Astrocyte of the hippocampus (primary cell): ENCODE measurements around the gene SALL1.

Experiments
- DNase-seq: peaks from one replicate; pipeline ENCODE4 v3.0.0; 2011; ENCODE audit warnings: low read depth, low spot score

Gene SALL1

DNA sequence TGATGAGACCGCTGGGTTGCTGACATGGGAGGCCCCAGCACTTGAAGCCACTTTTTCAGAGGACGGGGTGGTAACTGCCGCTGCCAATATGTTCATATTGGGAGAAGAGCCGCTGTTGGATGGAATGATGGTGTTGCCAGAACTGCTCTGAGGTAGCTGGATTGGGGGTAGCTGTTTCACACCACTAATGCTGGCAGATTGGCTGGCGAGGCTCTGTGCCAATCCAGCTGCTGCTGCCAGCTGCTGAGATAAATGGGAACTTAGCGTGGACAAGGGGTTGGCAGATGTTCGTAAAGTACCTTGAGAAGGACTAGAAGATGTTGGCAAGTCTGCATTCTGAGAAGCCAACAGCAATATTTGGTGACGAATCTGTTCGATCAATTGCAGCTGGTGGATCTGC, 10.0 kb downstream of the SALL1 start:
- no peak for DNase-seq

DNA sequence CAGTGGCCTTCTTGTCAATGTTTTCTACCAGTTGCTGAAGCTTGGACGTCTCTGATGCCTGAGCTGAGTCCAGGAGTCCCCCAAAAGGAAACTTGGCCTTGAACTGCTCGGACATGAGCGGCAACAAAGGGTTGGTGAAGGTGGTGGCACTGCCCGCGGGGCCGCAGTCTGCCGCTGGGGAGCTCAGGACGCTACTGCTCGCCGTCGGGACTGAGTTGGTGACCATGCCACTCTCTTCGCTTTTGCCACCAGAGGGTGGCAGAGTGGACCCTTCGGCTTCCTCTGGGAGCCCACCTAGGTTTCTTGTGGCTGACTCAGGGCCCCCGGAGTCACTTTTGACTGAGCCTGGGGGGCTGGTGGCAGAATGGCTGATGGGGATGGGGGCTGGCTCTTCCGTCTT, 11.0 kb downstream of the SALL1 start:
- no peak for DNase-seq

DNA sequence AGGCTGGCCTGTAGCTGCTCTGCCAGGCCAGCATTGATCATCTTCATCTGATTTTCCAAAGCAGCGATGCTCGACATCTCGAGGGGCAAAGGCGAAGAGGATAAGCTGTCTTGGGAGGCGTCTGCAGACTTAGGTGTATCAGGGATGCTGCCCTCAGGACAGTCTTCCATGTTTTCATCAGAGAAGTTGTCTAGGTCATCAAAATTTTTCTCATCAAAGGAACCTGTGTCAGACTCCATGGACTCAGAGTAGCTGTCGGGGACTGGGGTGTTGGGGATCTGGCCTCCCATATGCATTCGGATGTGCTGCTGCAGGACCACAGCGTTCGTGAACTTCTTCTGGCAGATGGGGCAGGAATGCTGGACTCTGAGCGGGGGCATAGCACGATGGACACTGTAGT, 11.5 kb downstream of the SALL1 start:
- DNase-seq, result no peak

DNA sequence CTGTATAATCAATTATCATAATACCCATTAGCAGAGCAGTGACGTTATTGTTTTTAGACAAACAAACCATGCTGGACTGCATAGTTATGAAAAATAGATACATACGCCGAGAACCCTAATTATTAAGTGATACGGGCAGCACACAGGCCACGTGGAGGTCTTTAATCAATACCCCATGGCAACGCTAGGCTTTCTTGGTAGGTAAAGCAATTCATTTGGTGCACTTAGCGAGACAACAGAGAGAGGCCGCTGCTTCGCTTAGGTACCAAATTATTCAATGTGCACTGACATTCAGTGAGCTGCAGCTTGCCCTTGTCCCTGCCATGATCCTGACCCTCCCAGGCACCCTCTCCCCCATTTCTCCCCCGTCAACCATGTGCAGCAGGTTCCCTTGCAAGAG, 12.9 kb downstream of the SALL1 start:
- DNase-seq, result no peak

DNA sequence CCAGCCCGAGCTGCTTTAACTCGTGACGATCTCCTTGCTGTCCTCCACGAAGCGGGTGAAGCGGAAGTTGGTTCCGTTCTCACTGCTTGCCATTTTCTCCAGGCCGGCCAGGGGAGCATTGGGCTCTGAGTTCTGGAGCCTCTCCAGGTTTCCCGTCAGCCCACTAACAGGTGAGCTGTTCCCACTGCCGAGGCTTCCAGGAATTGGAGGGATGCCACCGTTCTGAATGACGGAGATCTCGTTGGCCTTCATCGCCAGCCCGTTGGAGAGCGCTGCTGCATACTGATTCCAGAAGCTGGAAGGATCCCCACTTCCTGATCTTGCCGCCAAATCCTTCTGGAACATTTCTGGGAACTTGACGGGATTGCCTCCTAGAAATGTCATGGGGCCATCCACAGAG, 14.0 kb downstream of the SALL1 start:
- peak; percentile 81 for DNase-seq

DNA sequence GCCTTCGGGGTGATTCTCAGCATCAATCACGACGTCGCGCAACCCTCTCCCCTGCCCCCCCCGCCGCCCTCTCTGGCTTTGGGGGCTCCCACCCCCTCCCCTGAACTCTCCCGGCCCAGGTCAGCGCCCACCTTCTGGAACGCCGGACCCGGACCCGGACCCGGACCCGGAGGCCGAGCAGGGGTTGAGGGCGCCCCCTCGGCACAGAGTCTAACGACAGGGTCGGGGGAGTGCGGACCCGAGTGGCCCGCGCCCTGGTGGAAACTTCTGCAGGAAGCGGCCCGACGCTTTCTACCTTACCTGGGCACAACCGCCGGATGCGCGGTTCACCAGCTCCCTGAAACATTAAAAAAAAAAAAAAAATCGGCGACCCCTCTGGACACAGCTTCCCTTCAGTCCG, 16.2 kb downstream of the SALL1 start:
- DNase-seq, result no peak

DNA sequence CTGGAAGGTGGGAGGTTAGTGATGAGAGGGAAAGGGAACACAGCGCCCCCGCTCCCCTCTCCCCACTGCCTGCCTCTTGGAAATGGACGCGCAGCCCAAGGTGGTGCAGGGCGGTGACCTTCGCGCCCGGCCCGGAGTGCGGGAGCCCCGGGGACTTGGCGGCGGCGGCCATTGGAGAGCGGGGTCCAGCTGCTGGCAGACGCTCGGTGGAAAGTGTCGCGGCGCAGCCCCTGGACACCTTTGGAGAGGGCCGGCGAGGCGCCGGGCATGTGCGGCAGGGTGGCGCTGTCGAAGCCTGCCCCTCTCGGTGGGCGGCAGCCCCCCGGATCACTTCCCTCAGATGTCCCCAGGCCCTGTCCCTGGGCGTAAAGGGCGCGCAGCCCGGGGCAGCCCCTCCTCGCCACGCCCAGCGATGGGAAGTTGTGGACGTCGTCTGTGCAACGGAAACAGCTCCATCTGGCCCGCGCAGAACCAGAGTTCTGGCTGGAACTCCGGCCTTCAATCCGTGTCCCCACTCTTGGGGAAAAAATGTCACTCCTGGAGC, 16.7 kb downstream of the SALL1 start:
- DNase-seq, result no peak

DNA sequence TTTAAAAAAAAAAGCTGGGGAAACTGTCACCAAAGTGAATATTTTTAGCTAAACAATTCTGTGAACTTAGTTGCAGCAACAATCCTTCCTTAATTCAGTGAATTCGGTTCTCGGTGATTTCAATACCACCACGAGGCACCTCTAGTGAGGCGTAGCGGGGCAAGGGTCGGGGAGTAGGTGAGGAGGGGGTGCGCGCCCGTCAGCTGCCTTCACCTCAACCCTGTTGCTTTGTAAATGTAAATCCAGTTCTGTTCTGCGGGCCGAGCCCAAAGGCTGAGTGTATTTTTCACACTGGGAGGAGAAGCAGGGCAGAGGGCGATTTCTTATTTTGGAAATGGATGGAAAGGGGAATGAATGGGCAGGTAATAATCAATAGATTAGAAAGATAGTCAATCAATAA, 17.4 kb downstream of the SALL1 start:
- no peak for DNase-seq

DNA sequence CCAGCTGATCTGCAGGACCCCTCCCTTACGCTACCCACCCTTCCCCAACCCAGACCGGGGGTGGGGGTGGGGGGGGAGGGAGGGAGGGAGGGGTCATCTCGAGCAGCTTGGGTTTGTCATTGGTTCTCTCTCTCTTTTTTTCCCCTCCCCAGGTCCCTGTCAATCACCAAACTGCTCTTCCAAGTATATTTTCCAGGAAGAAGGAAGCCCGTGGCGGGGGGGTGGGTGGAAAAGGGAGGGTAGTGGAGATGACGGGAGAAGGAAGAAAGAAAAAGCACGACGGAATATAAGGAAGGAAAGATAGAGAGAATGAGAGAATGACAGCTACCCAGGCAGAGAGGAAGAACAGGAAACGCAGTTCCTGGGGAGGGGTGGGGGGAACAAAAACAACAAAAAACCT, 17.9 kb downstream of the SALL1 start:
- DNase-seq, result no peak

DNA sequence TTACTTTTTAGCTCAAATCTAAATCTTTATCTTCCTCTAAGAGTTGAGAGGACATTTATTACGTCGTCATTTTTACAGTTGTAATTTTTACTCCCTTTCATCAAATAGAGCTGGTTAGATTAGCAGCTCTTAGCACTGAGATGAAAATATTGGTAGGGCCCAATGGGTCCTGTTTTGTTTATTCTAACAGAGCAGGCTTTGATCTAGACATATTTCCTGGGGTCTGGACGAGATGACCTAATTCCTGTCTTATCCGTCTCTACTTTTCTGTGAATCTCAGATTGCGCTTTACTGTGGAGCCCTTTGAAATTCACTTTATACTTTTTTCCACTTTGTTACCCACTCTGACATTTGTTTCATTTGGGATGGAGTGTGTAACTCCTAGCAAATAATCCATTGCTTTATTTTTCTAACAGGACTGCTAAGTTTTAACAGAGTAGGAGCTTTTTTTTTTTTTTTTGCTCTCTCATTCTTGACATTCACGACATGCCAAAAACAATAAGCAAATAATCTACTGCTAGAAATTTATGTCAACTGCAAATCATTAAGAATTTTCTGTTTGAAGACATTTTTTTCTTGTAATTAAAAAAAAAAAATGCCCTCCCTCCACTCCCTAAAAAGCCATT, 18.5 kb downstream of the SALL1 start:
- DNase-seq, result no peak

DNA sequence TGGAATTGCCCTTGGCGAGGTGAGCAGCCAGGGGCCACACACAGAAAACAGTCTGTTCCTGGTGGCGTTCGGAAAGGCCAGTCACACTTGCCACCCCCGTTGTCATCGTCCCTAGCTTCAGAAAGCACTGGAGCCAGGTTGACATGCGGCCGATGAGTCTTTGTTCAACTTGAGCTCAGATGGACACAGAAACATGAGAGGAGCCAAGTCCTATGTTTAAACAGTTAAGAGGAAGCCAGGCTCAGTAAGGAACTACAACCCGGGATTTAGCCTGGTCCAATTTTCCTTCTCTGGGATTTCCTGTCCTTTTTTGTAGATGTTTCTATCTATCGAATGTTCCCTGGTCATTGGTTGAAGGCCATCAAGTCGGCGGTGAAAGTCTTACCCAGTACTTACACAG, 19.5 kb downstream of the SALL1 start:
- DNase-seq, result no peak

DNA sequence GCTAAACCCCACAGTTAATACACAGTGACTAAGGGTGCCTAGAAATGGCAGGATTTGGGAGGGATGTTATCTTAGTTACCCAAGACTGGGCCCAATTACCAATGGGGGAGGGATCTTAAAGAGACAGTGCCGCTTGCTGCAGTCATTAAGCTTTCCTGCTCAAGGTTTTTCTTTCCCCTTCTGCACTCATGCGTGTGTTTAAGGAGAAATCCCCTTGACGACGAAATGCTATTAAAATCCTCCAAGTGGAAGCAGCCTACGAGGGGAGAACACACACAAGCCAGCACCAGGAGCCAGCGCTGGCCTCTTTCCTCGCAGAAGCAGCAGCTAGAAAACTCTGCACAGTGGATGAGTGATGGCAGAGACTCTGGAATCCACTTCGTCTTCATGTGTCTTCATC, 22.0 kb downstream of the SALL1 start:
- DNase-seq, result peak; percentile 55

DNA sequence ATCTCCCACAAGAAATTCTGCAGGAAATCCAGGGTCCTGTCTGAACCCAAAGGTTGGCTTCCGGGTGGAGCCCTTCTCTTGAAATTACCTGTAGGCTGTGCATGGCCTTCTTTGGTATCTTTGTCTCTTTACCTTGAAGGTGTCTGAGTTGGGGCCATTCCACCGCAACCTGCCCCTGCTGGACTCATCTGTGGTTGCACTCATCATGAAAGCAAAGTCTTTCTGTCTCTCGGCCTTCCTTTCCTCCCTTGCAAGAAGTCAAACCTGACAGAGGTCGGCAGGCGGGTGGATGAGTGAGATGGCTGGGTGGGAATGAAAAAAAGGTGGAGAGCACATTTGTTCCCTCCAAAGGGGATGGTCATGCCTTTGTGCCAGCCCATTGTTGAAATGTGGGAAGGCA, 25.1 kb downstream of the SALL1 start:
- no peak for DNase-seq

DNA sequence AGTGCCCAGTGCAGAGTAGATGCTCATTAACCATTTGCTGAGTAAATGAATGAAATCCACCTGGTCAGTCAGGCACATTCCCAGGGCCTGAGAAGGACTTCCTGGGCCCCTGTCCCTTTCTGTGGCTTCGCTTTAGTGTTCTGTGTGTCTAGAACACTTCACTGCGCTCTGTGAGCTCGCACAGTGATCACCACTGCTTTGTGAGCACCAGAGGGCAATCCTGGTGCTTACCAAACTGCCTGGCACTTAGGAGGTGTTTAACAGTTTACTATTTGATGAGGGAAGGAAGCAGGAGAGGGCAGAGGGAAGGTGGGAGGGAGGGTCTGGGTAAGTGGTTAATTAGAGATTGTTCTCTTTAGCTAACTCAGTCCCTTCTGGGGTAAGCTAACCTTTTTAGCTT, 26.2 kb downstream of the SALL1 start:
- no peak for DNase-seq

DNA sequence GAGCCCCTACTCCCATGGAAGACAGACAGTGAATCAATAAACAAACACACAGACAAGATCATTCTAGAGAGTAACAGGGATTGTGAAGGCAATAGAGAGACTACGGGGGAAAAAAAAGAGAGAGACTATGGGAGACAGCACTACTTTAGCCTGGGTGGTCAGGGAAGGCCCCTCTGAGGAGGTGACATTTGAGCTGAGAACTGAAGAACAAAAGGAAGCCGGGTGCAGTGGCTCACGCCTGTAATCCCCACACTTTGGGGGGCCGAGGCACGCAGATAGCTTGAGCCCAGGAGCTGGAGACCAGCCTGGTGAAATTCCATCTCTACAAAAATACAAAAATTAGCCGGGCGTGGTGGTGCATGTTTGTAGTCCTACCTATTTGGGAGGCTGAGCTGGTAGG, 29.2 kb downstream of the SALL1 start:
- DNase-seq, result no peak

DNA sequence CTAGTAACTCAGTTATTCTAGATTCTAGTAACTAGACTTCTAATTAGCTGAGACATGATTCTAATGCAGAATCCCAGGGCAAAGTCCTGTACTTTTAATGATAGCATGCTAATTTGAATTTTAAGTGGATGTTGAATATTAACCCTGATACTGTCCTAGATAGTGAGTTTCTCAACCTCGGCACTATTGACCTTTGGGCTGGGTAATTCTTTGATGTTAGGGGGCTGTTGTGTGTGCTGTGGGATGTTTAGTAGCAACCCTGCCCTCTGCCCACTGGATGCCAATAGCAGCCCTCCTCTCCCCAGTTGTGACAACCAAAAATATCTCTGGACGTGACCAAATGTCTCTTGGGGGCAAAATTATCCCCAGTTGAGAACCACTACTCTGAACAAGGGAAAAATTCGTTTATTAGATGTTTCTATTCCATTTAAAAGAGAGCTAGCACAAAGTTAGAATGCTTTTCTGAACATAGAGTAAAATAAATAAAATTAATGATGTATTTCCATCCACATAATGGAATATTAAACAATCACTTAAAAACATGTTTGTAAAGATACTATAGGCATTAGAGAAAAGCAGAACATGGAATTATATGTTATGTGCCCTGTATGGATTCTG, 30.2 kb downstream of the SALL1 start:
- DNase-seq, result no peak

DNA sequence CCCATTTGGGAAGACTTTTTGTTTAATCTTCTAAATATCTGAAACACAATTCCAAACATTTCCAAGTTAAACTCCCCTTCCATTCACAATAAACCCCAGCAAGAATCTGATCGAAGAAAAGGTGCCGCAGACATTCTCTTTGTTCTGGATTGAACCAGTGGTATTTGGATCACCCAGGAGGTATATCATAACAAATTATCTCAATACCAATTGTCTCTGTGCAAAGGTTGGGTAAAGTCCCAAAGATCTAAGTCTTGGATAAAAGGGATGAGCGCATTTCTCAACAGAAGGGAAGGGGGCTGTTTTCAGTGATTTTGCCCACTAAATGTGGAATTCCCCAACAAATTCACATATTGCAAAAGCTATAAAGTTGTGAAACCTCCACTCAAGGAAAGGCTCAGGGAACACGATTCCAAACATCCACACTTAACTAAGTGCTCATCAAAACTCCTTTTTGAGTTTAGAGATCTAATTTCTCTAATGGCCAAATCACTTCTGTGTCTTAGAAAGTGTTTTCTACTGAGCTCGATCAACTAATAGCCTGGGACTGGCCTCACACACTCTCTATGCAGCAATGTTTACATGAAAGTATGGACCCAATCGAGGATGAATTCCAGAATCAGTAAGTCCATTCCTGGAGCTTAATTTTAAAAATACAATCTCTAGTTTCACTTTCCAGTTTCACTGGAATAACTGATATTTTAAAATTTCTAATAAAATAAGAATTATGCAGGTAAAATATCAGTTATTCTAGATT, 30.9 kb downstream of the SALL1 start:
- DNase-seq, result no peak

DNA sequence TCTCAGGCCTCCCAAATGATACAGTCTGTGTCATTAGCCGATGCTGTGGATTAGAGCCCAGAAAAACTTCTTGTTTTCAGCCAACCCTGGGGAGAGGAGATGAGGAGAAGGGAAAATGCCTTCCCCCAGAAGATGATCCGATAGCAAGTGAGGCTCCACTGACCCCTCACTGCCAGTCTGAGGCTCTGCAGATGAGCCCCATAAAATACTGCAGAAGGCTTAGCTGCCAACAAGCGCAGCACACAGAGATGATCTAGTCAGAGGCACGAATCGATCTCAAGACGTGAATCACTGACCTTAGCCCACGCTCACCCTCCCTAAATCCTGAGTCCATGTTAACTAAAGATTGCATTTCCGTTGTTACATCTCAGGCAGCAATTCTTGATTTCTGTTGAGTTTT, 31.5 kb downstream of the SALL1 start:
- DNase-seq, result no peak

DNA sequence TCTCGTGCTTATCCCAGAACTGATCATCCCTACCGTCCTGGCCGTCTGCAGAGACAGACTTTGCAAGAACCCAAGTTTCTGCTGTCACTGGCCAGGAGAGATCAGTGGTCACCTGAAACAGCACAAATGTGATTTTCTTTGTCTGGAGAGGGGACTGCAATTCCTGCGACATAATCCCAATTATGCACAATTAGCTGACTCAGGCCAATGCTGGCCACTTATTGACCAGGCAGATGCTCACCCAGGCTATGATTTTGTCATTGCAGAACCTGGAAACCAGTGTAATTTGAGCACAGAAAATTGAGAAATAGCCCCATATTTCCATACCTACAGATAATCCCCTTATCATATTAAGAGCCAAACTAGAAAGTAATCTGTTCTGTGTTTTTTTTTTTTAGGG, 34.7 kb downstream of the SALL1 start:
- DNase-seq, result no peak

DNA sequence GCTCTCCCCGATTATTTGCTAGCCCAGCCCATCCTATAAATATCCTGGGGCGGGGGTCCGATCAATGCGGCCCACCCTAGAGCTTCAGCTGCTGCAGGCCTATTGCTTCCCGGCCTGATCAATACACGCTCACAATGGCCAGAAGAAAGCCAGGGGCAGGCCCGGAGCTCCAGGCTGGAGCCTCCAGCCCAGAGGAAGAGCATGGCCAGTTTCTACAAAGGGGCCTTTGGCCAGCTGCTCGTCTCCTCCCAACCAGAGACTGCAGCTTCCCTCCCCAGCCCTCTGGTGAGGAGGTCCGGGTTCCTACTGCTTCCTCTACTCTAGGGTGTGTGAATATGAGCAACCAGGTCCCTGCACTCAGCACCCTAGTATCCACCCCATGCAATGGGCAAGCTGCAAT, 36.7 kb downstream of the SALL1 start:
- no peak for DNase-seq

DNA sequence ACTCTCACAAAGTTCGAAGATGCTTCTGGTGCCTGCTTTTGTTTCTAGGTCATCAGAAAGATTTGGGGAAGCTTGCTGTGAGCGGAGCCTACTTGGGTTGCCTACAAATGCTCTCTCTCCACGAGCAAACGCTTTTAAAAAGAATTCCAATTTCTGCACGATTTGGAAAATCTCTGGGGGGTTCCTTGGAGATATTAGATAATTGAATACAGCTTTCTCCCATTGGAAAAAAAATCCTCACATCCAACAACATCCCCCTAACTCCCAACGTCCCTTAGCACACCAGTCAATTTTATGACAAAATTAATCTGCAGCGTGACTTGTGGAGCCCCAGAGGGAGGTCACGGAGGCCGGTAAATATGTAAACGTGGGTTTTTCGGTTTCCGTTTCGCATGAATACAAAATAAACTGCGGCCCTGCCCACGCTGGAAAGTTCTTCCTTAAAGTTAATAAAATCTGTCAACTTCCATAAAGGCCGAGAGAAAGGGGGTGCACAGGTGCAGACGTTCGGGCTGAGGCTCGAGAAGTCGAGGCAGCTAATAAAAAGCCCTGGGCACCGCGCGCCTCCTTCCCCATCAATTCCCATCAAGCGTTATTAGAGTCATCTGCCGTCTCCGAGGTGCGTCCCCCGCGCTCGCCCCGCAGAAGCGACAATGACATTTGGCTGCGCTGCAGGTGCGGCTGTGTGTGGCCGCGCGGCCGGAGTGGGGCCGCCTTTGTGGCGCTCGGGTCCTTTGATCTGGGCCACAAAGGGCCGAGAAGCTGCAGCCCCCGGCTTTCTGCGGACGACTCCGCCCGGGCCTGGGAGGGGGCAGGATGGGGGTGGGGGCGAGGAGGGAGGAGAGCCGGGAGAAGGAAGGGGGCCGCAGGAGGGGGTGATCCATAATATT, 37.6 kb downstream of the SALL1 start:
- DNase-seq, result no peak

DNA sequence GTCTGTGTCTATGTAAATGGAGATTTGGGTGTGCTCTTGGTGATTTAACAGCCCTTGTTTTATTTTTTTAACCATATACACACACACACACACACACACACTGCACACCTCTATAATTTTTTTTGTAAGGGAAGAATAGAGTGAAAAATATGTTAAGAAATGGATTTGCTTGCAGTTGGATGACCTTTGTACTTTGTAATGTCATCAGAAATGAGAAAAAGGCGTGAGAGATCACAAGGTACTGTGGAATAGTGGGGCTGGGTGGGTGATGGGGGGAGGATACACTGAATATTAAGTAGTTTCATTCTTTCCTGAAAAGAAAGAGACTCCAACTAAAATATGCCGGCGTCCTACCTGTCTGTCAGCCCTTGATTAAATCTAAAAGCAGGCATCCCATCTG, 38.7 kb downstream of the SALL1 start:
- no peak for DNase-seq
